Endodermal cell (in vitro differentiated cells): ENCODE data around the gene CSRP2. TPM values are rescaled to one million over a fixed set of nuclear protein-coding genes. Genes with fewer than 3 reads are reported as not detected.

Source experiments
- DNase-seq: peaks from one replicate; pipeline ENCODE4 v3.0.0-alpha.2; 2017
- H3K27ac ChIP-seq: 2 replicates; pipeline ENCODE4 v1.5.1; 2013; ENCODE audit warnings: mild to moderate bottlenecking, low read depth, low read length, moderate library complexity
- H3K27me3 ChIP-seq: 2 replicates; pipeline ENCODE4 v1.6.1; 2013; ENCODE audit warnings: mild to moderate bottlenecking, low read length, moderate library complexity; ENCODE audit not compliant: insufficient read depth, control insufficient read depth, poor library complexity, severe bottlenecking
- H3K36me3 ChIP-seq: 2 replicates; pipeline ENCODE4 v1.7.0; 2013; ENCODE audit warnings: mild to moderate bottlenecking, low read length, moderate library complexity; ENCODE audit not compliant: control insufficient read depth, insufficient read depth
- H3K4me1 ChIP-seq: one replicate; pipeline ENCODE4 v1.7.0; 2013; ENCODE audit warnings: low read length; ENCODE audit not compliant: control insufficient read depth, insufficient read depth
- H3K4me3 ChIP-seq: 2 replicates; pipeline ENCODE4 v1.5.1; 2013; ENCODE audit warnings: mild to moderate bottlenecking, low read length, moderate library complexity
- H3K9ac ChIP-seq: 2 replicates; pipeline ENCODE4 v1.6.1; 2013; ENCODE audit warnings: mild to moderate bottlenecking, low read length, moderate library complexity; ENCODE audit not compliant: poor library complexity, severe bottlenecking; ENCODE audit errors: extremely low read depth
- H3K9me3 ChIP-seq: 2 replicates; pipeline ENCODE4 v1.6.1; 2013; ENCODE audit warnings: mild to moderate bottlenecking, low read length, moderate library complexity; ENCODE audit not compliant: control insufficient read depth
- H3K27ac Mint-ChIP-seq: 2 replicates; pipeline ENCODE4 v1.8.0; 2020; ENCODE audit warnings: mixed read lengths
- H3K27me3 Mint-ChIP-seq: 2 replicates; pipeline ENCODE4 v1.8.0; 2021; ENCODE audit warnings: mild to moderate bottlenecking, mixed read lengths; ENCODE audit not compliant: insufficient read depth
- H3K36me3 Mint-ChIP-seq: 2 replicates; pipeline ENCODE4 v1.8.0; 2020; ENCODE audit warnings: low read depth, mixed read lengths
- H3K4me1 Mint-ChIP-seq: 2 replicates; pipeline ENCODE4 v1.8.0; 2020; ENCODE audit warnings: mixed read lengths
- H3K4me3 Mint-ChIP-seq: 2 replicates; pipeline ENCODE4 v1.8.0; 2020; ENCODE audit warnings: mild to moderate bottlenecking, moderate library complexity, mixed read lengths
- H3K9me3 Mint-ChIP-seq: 2 replicates; pipeline ENCODE4 v1.8.0; 2020; ENCODE audit warnings: mild to moderate bottlenecking, mixed read lengths
- CTCF ChIP-seq: fragments of 200-600 bp; sonication (generic); conservative IDR thresholded peaks from 2 replicates; pipeline ENCODE4 v1.5.0; 2021; ENCODE audit warnings: antibody characterized with exemption, mild to moderate bottlenecking
- WGBS, 2 experiments: methylation state at CpG; one replicate each; pipeline versions ENCODE4 v1.1.5 to v1.1.7; 2013; ENCODE audit warnings: missing lambda C conversion rate in 2 of 2, mixed read lengths in 1 of 2; ENCODE audit not compliant: insufficient coverage in 1 of 2, insufficient read length in 1 of 2; 5-methylcytosine and 5-hydroxymethylcytosine counted together
- total RNA-seq, 2 donors: library from RNA; stranded (reverse); fragmentation: NEBNext Ultra II Directional in 1 of 2; extraction: Animal tissue kit (Norgen Biotek cat#: 25700) in 1 of 2; gene quantifications; 2 replicates in 1 of 2; 3 replicates in 1 of 2; pipeline ENCODE4 v1.2.1, GENCODE V29; 2021

Gene CSRP2
- total RNA-seq, 2 donors from 2014 or later, result 74.7 to 121 TPM

GRCh38 chr12:76908303-76909017, 29.6 kb upstream of the CSRP2 start:
- Mint-ChIP-seq H3K27ac (peak overlapping the region; percentile 41), H3K4me1 (peaks cover 18% of the 10 kb centered on the region), H3K9me3 (peaks cover 3% of the 10 kb centered on the region), H3K36me3 (no peaks in the 10 kb centered on the region), H3K27me3 (no peaks in the 10 kb centered on the region), H3K4me3 (no peak overlapping the region)
- whole genome bisulfite sequencing, 2 experiments, result 69 to 73% methylated on average over 2 to 6 of the region's 6 CpGs
- Histone ChIP-seq H3K27ac (no peak overlapping the region), H3K9me3 (peaks cover under 1% of the 10 kb centered on the region), H3K4me3 (no peak overlapping the region), H3K4me1 (no peaks in the 10 kb centered on the region), H3K27me3 (no peaks in the 10 kb centered on the region), H3K36me3 (no peaks in the 10 kb centered on the region), H3K9ac (no peak overlapping the region)
- peak; percentile 63 for DNase-seq
- TF ChIP-seq CTCF, result no peak

GRCh38 chr12:76901628-76902380, 23.0 kb upstream of the CSRP2 start:
- Histone ChIP-seq H3K36me3 (no peaks in the 10 kb centered on the region), H3K27ac (no peak overlapping the region), H3K4me3 (no peak overlapping the region), H3K9me3 (peaks cover 11% of the 10 kb centered on the region), H3K4me1 (no peaks in the 10 kb centered on the region), H3K27me3 (no peaks in the 10 kb centered on the region), H3K9ac (no peak overlapping the region)
- TF ChIP-seq CTCF, result no peak
- WGBS, 2 experiments, result 100% methylated on average over 4 of the region's 4 CpGs; no CpG with 5 or more reads in 1 of the 2 experiments
- peaks cover 3% of the 10 kb centered on the region for H3K9me3 Mint-ChIP-seq
- H3K36me3 Mint-ChIP-seq, result no peaks in the 10 kb centered on the region
- DNase-seq, result no peak
- no peaks in the 10 kb centered on the region for H3K27me3 Mint-ChIP-seq
- peaks cover 3% of the 10 kb centered on the region for H3K4me1 Mint-ChIP-seq
- no peak overlapping the region for H3K4me3 Mint-ChIP-seq
- H3K27ac Mint-ChIP-seq, result no peak overlapping the region

GRCh38 chr12:76899522-76899921, 20.7 kb upstream of the CSRP2 start:
- H3K27ac Mint-ChIP-seq, result no peak overlapping the region
- no peak for TF ChIP-seq CTCF
- 92 to 100% methylated on average over 2 of the region's 2 CpGs for WGBS, 2 experiments

More at GRCh38 chr12:76899522-76899921, 20.7 kb upstream of the CSRP2 start:
- Mint-ChIP-seq H3K36me3 (no peaks in the 10 kb centered on the region), H3K27me3 (no peaks in the 10 kb centered on the region), H3K4me3 (no peak overlapping the region), H3K9me3 (peaks cover 13% of the 10 kb centered on the region), H3K4me1 (peaks cover 2% of the 10 kb centered on the region)
- Histone ChIP-seq H3K36me3 (no peaks in the 10 kb centered on the region), H3K4me1 (no peaks in the 10 kb centered on the region), H3K27ac (no peak overlapping the region), H3K27me3 (no peaks in the 10 kb centered on the region), H3K9me3 (peaks cover 11% of the 10 kb centered on the region), H3K4me3 (no peak overlapping the region), H3K9ac (no peak overlapping the region)
- DNase-seq, result no peak
